ENCODE measurements around the gene ADAM23. TPM values are rescaled to one million over a fixed set of nuclear protein-coding genes. Genes with fewer than 3 reads are reported as not detected.

ADAM23 gene
- total and polyA plus RNA-seq, 3 experiments from 2014 or later, result 0.55 to 0.98 TPM; not detected in 1

- Histone ChIP-seq H3K27me3 (ENCODE audit: insufficient read depth, low read length, poor library complexity, severe bottlenecking) (no peaks in the 10 kb centered on the region), H3K4me3 (ENCODE audit: low read length) (no peak overlapping the region), H3K36me3 (ENCODE audit: insufficient read depth, low read length) (no peaks in the 10 kb centered on the region), H3K4me1 (ENCODE audit: insufficient read depth, low read length) (no peaks in the 10 kb centered on the region), H3K9me3 (ENCODE audit: low read length) (no peaks in the 10 kb centered on the region), H3K27ac (ENCODE audit: low read depth, low read length) (no peak overlapping the region)
- no peak overlapping the region for H3K4me3 Mint-ChIP-seq
- no peaks in the 10 kb centered on the region for H3K4me1 Mint-ChIP-seq
- peaks cover 5 to 7% of the 10 kb centered on the region in 2 donors for H3K27me3 Mint-ChIP-seq
- POLR2A ChIA-PET, result no interaction called here
- H3K36me3 Mint-ChIP-seq, result no peaks in the 10 kb centered on the region
- CTCF ChIA-PET, result no interaction called here
- DNase-seq, result no peak
- H3K9me3 Mint-ChIP-seq, result peaks cover 1 to 8% (median 4%) of the 10 kb centered on the region in 5 donors
- H3K27ac Mint-ChIP-seq, result no peak overlapping the region
Measured at GRCh38 chr2:206418968-206419367, 24.4 kb upstream of the ADAM23 start.

GRCh38 chr2:206420721-206421120 lies 22.6 kb upstream of the ADAM23 start:
- Mint-ChIP-seq H3K4me3 (no peak overlapping the region), H3K27ac (no peak overlapping the region), H3K36me3 (no peaks in the 10 kb centered on the region), H3K9me3 (peaks cover 1 to 7% (median 4%) of the 10 kb centered on the region in 5 donors), H3K27me3 (peaks cover 5 to 7% of the 10 kb centered on the region in 2 donors), H3K4me1 (no peaks in the 10 kb centered on the region)
- H3K27ac ChIP-seq (ENCODE audit: low read depth, low read length), result no peak overlapping the region
- no peak for DNase-seq
- H3K4me3 ChIP-seq (ENCODE audit: low read length), result no peak overlapping the region
- no peaks in the 10 kb centered on the region for H3K4me1 ChIP-seq (ENCODE audit: insufficient read depth, low read length)
- ChIA-PET CTCF (no interaction called here), POLR2A (no interaction called here)
- H3K9me3 ChIP-seq (ENCODE audit: low read length), result no peaks in the 10 kb centered on the region
- H3K27me3 ChIP-seq (ENCODE audit: insufficient read depth, low read length, poor library complexity, severe bottlenecking), result no peaks in the 10 kb centered on the region
- no peaks in the 10 kb centered on the region for H3K36me3 ChIP-seq (ENCODE audit: insufficient read depth, low read length)

- H3K9me3 ChIP-seq (ENCODE audit: low read length), result no peaks in the 10 kb centered on the region
- Mint-ChIP-seq H3K9me3 (peaks cover 0 to 6% (median 4%) of the 10 kb centered on the region in 5 donors), H3K36me3 (no peaks in the 10 kb centered on the region), H3K4me3 (no peak overlapping the region), H3K27ac (no peak overlapping the region), H3K4me1 (no peaks in the 10 kb centered on the region), H3K27me3 (peaks cover 0 to 5% of the 10 kb centered on the region in 2 donors)
- H3K4me3 ChIP-seq (ENCODE audit: low read length), result no peak overlapping the region
- ChIA-PET POLR2A (no interaction called here), CTCF (no interaction called here)
- H3K27ac ChIP-seq (ENCODE audit: low read depth, low read length), result no peak overlapping the region
- H3K4me1 ChIP-seq (ENCODE audit: insufficient read depth, low read length), result no peaks in the 10 kb centered on the region
- H3K36me3 ChIP-seq (ENCODE audit: insufficient read depth, low read length), result no peaks in the 10 kb centered on the region
- DNase-seq, result no peak
- no peaks in the 10 kb centered on the region for H3K27me3 ChIP-seq (ENCODE audit: insufficient read depth, low read length, poor library complexity, severe bottlenecking)
Measured at GRCh38 chr2:206422493-206422892, 20.8 kb upstream of the ADAM23 start.

GRCh38 chr2:206423147-206423546 lies 20.2 kb upstream of the ADAM23 start:
- no peaks in the 10 kb centered on the region for H3K36me3 Mint-ChIP-seq
- ChIA-PET CTCF (no interaction called here), POLR2A (no interaction called here)
- no peaks in the 10 kb centered on the region for H3K4me1 Mint-ChIP-seq
- Histone ChIP-seq H3K9me3 (ENCODE audit: low read length) (no peaks in the 10 kb centered on the region), H3K4me1 (ENCODE audit: insufficient read depth, low read length) (no peaks in the 10 kb centered on the region), H3K36me3 (ENCODE audit: insufficient read depth, low read length) (no peaks in the 10 kb centered on the region), H3K27ac (ENCODE audit: low read depth, low read length) (no peak overlapping the region), H3K4me3 (ENCODE audit: low read length) (no peak overlapping the region), H3K27me3 (ENCODE audit: insufficient read depth, low read length, poor library complexity, severe bottlenecking) (no peaks in the 10 kb centered on the region)
- no peak overlapping the region for H3K4me3 Mint-ChIP-seq
- peaks cover 0 to 5% of the 10 kb centered on the region in 2 donors for H3K27me3 Mint-ChIP-seq
- DNase-seq, result no peak
- H3K9me3 Mint-ChIP-seq, result peaks cover 0 to 6% (median 4%) of the 10 kb centered on the region in 5 donors
- H3K27ac Mint-ChIP-seq, result no peak overlapping the region

DNA sequence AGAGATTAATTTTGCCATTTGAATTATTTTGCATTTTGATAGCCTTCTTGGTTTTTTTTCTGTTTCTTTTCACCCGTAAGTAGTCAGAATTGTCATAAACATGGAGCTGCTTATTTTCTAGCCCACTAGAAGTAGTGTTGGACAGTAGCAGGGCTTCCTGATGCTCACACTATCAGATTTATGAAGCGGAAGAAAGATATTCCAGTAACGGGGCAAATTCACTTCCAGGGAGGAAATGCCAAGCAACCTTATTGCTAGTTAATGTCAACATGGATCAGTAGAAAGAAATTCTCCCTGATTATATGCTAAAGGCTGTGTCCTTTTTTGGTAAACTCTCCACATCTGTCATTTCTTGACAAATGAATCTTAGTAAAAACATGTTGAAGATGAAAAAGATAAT lies 19.2 kb upstream of the ADAM23 start:
- POLR2A ChIA-PET, result no interaction called here
- Histone ChIP-seq H3K27me3 (ENCODE audit: insufficient read depth, low read length, poor library complexity, severe bottlenecking) (no peaks in the 10 kb centered on the region), H3K9me3 (ENCODE audit: low read length) (no peaks in the 10 kb centered on the region), H3K27ac (ENCODE audit: low read depth, low read length) (no peak overlapping the region), H3K4me3 (ENCODE audit: low read length) (no peak overlapping the region), H3K4me1 (ENCODE audit: insufficient read depth, low read length) (no peaks in the 10 kb centered on the region), H3K36me3 (ENCODE audit: insufficient read depth, low read length) (no peaks in the 10 kb centered on the region)
- no peak for DNase-seq
- Mint-ChIP-seq H3K27ac (no peak overlapping the region), H3K9me3 (peaks cover 0 to 4% (median 1%) of the 10 kb centered on the region in 5 donors), H3K4me1 (no peaks in the 10 kb centered on the region), H3K36me3 (no peaks in the 10 kb centered on the region), H3K4me3 (no peak overlapping the region), H3K27me3 (peaks cover 0 to 5% of the 10 kb centered on the region in 2 donors)
- CTCF ChIA-PET, result no interaction called here

- Mint-ChIP-seq H3K4me1 (no peaks in the 10 kb centered on the region), H3K4me3 (no peak overlapping the region), H3K9me3 (peaks cover 0 to 1% (median 0%) of the 10 kb centered on the region in 5 donors), H3K36me3 (no peaks in the 10 kb centered on the region), H3K27me3 (peaks cover under 1 to 2% of the 10 kb centered on the region in 2 donors), H3K27ac (no peak overlapping the region)
- Histone ChIP-seq H3K36me3 (ENCODE audit: insufficient read depth, low read length) (no peaks in the 10 kb centered on the region), H3K27me3 (ENCODE audit: insufficient read depth, low read length, poor library complexity, severe bottlenecking) (no peaks in the 10 kb centered on the region), H3K27ac (ENCODE audit: low read depth, low read length) (no peak overlapping the region), H3K4me1 (ENCODE audit: insufficient read depth, low read length) (no peaks in the 10 kb centered on the region), H3K4me3 (ENCODE audit: low read length) (no peak overlapping the region), H3K9me3 (ENCODE audit: low read length) (no peaks in the 10 kb centered on the region)
- ChIA-PET CTCF (no interaction called here), POLR2A (no interaction called here)
- no peak for DNase-seq
Measured at GRCh38 chr2:206428783-206429182, 14.5 kb upstream of the ADAM23 start.

DNA sequence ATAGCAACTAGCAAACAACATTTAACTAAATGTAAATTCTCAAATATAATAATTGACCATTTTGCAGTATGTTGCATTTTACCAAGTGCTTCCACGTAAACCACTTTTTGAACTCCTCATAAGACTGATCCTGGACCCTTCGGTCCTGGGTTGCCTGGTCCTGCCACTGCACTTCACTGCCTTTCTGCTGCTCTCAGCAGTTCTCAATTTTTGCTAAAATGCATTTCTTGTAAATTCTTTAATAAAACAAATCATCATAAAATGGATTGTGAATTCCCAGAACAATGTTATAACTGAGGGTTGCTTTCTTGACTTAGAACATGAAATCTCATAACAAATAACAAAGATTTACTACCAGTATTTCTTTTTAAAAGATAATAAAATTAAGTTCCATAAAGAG lies 12.9 kb upstream of the ADAM23 start:
- no peaks in the 10 kb centered on the region for H3K4me1 ChIP-seq (ENCODE audit: insufficient read depth, low read length)
- no peak overlapping the region for H3K27ac ChIP-seq (ENCODE audit: low read depth, low read length)
- H3K4me3 ChIP-seq (ENCODE audit: low read length), result no peak overlapping the region
- no peaks in the 10 kb centered on the region for H3K27me3 ChIP-seq (ENCODE audit: insufficient read depth, low read length, poor library complexity, severe bottlenecking)
- no peaks in the 10 kb centered on the region for H3K9me3 ChIP-seq (ENCODE audit: low read length)
- Mint-ChIP-seq H3K27me3 (peaks cover 2 to 10% of the 10 kb centered on the region in 2 donors), H3K9me3 (peaks cover 0 to 1% (median 0%) of the 10 kb centered on the region in 5 donors), H3K27ac (no peak overlapping the region), H3K4me1 (no peaks in the 10 kb centered on the region), H3K36me3 (no peaks in the 10 kb centered on the region), H3K4me3 (no peak overlapping the region)
- ChIA-PET POLR2A (no interaction called here), CTCF (no interaction called here)
- DNase-seq, result no peak
- H3K36me3 ChIP-seq (ENCODE audit: insufficient read depth, low read length), result no peaks in the 10 kb centered on the region

DNA sequence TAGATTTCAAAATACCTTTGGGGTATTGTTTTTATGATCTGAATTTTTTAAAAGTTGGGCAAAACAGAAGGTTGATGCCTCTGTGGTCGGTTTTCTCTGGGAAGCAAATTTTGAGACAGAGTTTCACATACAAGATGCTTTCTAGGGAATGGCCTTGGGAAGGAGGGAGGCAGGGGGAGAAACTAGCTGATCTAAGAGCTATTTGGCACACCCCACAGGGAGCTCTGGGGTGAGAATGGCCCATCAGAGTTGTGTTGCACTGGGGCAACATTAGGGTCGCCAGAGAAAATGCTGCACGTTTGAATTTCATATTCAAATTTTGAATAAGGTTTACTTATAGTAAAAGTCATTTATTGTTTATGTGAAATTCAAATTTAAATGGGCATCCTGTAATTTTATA lies 11.9 kb upstream of the ADAM23 start:
- CTCF ChIA-PET, result no interaction called here
- H3K9me3 Mint-ChIP-seq, result peaks cover 0 to 1% (median 0%) of the 10 kb centered on the region in 5 donors
- Histone ChIP-seq H3K27me3 (ENCODE audit: insufficient read depth, low read length, poor library complexity, severe bottlenecking) (no peaks in the 10 kb centered on the region), H3K9me3 (ENCODE audit: low read length) (no peaks in the 10 kb centered on the region), H3K27ac (ENCODE audit: low read depth, low read length) (no peak overlapping the region), H3K36me3 (ENCODE audit: insufficient read depth, low read length) (no peaks in the 10 kb centered on the region), H3K4me3 (ENCODE audit: low read length) (no peak overlapping the region), H3K4me1 (ENCODE audit: insufficient read depth, low read length) (no peaks in the 10 kb centered on the region)
- no peaks in the 10 kb centered on the region for H3K4me1 Mint-ChIP-seq
- no peak overlapping the region for H3K4me3 Mint-ChIP-seq
- H3K27ac Mint-ChIP-seq, result no peak overlapping the region
- POLR2A ChIA-PET, result no interaction called here
- DNase-seq, result no peak
- no peaks in the 10 kb centered on the region for H3K36me3 Mint-ChIP-seq
- peaks cover 2 to 13% of the 10 kb centered on the region in 2 donors for H3K27me3 Mint-ChIP-seq
